Hepatocyte (in vitro differentiated cells): Measurements from ENCODE around the gene HPSE2.

Experiments
- EZH2 ChIP-seq: fragments of 200-600 bp; sonication (generic); IDR thresholded peaks from 2 replicates; pipeline ENCODE4 v1.6.1; 2016; ENCODE audit warnings: antibody characterized with exemption, mild to moderate bottlenecking, borderline replicate concordance
- EZH2phosphoT487 ChIP-seq: fragments of 200-600 bp; sonication (generic); IDR thresholded peaks from one replicate; pipeline ENCODE4 v1.6.1; 2018; ENCODE audit warnings: antibody characterized with exemption, mild to moderate bottlenecking, low read depth, moderate library complexity; ENCODE audit not compliant: unreplicated experiment, severe bottlenecking
- TF ChIP-seq, protein P1 (sequence below): fragments of 200-600 bp; sonication (generic); IDR thresholded peaks from 2 replicates; pipeline ENCODE4 v1.5.1; 2016; ENCODE audit warnings: antibody characterized with exemption, mild to moderate bottlenecking; ENCODE audit not compliant: poor library complexity

DNA sequence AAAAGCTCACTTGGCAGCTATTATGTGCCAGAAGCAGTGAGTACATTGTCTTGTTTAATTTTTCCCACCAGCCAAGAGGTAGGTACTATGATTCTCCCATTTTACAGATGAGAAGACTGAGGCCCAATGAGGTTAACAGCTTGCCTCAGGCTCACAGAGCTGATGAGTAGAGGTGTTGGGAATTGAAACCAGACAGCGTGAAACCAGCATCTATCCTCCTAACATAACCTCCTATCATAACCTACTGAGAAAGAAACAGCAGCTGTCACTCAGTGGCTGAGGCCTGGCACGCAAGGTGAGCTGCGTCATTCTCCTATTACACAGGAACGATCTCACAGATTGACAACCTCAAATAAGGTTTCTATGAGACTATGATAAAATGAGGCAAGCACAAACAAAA, 826.9 kb downstream of the HPSE2 start:
- no peak for TF ChIP-seq EZH2
- TF ChIP-seq, protein P1, sequence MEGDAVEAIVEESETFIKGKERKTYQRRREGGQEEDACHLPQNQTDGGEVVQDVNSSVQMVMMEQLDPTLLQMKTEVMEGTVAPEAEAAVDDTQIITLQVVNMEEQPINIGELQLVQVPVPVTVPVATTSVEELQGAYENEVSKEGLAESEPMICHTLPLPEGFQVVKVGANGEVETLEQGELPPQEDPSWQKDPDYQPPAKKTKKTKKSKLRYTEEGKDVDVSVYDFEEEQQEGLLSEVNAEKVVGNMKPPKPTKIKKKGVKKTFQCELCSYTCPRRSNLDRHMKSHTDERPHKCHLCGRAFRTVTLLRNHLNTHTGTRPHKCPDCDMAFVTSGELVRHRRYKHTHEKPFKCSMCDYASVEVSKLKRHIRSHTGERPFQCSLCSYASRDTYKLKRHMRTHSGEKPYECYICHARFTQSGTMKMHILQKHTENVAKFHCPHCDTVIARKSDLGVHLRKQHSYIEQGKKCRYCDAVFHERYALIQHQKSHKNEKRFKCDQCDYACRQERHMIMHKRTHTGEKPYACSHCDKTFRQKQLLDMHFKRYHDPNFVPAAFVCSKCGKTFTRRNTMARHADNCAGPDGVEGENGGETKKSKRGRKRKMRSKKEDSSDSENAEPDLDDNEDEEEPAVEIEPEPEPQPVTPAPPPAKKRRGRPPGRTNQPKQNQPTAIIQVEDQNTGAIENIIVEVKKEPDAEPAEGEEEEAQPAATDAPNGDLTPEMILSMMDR: no peak
- TF ChIP-seq EZH2phosphoT487: no peak
